Stimulated activated CD4-positive, alpha-beta T cell treated with anti-CD3 and anti-CD28 coated beads, Interleukin-15, amount 100 ng/mL, for 1 hour (primary cell): Measurements from ENCODE around the gene NKX1-1.

Source experiments
- DNase-seq, 2 donors: peaks; one replicate each; pipeline ENCODE4 v3.0.0-alpha.2; 2020; ENCODE audit warnings: low read depth in 1 of 2, low spot score in 1 of 2

NKX1-1 gene

DNA sequence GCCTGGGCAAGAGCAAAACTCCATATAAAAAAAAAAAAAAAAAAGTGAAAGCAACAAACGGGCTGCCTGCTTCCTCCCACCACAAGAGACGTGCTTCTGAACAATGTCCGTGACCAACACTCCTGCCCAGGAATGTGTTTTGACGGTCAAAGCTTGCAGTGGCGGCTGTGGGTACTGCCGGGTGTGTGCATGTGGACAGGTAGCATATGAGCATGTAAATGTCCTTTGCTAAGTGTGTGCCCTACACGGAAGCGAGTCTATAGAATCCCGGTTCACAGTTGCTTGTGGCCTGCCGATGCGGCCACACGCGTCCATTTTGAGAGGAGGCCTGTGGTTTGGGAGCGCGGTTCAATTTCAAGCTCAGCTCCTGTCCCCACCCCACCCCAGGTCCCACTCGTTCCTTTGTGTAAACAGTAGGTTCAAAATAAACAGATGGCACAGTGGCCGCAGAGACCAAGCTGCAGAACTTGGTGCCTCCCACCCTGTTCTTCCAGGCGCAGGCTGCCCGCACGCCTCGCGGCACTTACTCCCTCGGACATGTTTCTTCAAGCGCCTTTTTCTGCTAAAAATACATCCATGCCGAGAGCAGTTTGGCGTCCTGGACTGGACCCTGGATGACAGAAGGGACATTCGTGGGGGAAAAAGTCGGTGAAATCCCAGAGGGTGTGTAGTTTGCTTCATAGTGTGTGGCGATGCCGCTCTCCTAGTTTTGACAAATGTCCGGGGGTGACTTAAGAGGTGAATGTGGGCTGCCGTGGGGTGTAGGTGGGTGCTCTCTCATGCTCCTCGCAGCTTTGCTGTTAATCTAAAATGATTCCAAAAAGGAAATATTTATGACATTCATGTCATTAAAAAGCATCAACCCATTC, 11.5 kb upstream of the NKX1-1 start:
- no peak for DNase-seq

DNA sequence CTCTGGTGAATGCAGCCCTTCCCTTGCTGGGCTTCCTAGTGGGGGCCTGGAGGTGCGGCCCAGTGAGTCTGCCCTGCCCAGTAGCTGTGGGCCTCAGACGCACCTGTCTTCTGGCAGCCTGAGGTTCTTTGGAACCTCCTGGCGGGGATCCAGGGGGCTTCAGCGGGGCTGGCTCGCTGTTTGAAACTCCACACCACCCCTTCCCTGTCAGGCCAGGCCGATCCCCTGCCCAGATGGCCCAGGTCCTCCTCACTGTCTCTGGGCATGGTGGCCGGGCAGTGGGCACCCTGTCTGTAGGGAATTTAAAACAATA, 10.7 kb upstream of the NKX1-1 start:
- no peak for DNase-seq

DNA sequence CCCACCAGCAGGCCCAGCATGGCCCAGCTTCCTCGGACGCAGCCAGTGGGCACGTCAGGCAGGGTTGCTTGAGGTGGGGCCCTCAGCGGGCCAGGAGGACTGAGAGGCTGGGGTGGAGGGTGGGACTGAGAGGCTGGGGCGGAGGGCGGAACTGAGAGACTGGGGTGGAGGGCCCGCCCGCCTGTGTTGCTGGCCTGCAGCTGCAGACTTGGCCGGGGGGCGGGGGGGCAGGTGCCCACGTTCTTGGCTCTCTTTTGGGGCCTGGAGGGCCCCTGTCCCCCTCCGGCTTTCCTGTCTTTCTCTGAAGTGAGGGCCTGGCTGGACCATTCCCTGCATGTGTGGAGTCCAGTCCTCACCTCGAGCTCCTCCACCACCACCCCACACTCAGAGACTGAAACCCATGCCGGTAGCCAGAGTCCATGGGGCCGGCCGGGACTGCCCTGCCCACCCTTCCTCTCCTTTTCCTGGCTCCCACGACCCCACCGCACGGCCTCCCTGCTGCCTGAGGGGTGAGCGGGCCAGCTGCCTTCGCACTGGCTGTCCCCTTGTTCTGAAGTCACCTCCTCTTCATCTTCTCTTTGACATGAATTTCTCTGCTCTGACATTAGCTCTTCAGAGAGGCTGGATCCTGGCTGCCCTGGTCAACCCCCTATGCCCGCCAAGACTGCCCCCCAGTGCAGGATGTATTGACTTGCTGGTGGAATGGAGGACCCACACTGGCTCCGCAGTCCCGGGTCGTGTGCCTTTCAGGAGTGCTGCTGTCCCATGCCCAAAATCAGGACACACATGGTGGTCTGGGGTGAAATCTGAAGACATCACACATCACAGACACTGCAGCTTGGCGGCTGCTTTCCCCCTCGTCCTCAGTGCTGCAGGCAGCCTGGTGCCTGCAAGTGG, 10.1 kb upstream of the NKX1-1 start:
- no peak for DNase-seq

DNA sequence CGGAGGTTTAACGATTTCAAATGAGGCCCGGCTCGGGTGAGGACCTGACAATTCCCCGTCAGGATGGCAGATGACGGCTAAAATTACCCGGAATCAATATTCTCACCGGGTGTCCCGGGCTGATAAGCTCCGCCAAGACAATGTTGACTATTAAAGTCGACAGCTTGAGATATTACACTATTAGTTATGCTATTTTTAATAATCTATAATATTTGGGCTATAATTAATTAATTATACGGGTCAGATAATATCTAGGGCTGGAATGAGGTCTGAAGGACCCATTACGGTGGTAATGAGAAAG, 9.4 kb upstream of the NKX1-1 start:
- DNase-seq: no peak

DNA sequence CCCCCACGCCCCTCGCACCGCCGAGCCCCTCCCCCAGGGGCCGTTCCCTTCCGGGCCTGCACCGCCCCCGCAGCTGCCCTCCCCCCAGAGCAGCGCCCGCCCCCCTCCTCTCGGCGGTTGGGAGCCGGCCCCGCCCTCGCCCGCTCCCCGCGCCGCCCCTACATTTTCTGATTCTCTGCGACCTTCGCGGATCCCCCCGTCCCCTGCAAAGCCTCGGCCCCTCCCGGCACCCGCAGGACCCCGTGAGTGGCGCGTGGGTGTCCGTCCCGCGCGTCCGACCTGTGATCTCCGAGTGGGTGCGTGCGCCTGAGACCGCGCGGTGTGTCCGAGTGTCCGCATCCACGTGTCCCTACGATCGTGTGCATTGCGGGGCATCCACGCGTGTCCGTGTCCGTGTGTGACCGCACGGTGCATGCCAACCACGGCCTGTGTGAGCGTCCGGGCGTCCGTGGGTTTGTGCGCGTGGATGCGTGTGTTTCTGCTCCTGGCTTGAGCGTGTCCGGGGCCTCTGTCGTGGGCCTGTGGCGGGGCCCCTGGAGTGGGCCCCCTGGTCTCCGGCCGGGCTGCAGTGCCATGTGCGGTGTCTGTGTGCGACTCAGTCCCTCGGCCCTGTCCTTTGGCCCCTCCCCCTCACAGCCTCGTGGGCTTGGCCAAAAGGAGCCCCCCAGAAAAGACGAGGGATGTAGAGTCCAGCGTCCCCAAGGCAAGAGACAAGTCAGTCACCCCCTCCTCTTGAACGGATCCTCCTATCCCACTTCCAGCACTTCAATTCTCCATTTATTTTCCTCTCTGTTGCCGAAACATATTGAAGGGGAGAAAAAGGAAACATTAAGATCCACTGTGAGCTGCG, 8.8 kb upstream of the NKX1-1 start:
- no peak for DNase-seq

DNA sequence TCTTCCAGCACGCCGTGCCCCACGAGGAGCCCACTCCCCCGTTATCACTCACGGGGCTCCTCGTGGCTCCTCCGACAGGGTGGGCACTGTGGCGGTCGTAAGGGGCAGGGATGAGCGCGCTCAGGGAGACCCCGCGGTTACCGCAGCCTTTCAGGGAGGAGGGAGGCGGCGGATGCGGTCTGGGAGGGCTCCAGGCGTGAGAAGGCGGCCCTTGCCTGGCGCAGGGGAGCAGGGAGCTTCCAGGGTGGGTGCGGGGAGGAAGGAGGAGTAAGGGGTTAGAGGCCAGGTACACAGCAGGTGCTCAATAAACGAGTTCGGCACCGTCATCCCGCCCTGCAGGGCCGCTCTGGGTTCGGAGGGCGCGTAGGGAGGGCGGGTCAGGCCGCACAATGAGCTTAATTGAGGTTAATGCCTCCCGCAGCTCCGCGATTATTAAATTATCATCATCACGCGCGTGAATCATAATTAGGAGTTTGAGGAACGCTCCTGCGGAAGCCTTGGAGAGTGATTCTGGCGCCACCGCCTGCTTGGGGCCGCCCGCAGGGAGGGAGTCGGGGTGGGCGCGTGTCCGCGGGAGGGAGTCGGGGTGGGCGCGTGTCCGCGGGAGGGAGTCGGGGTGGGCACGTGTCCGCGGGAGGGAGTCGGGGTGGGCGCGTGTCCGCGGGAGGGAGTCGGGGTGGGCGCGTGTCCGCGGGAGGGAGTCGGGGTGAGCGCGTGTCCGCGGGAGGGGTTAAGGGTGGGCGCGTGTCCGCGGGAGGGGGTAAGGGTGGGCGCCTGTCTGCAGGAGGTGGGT, 7.6 kb upstream of the NKX1-1 start:
- no peak for DNase-seq

DNA sequence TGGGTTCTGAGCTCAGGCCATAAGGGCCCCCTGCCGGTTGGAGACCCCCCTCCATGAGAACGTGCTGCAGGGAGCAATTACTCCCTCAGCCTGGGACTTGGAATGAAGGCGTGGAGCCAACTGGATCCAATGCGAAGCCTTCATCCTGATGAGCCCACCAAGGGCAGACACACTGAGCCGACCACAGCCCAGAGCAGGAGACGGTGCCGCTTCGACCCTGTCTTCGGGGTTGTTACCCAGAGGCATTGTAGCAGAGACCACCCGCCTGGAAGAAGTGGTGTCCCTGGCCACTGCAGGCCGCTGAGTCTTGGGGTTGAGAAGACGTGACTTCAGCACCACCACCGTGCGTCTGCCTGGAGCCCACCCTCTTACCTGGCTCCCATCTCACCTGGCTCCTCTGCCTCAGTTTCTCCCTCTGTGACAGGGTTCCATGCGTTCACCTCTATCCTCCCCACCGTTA, 7.0 kb upstream of the NKX1-1 start:
- no peak for DNase-seq

DNA sequence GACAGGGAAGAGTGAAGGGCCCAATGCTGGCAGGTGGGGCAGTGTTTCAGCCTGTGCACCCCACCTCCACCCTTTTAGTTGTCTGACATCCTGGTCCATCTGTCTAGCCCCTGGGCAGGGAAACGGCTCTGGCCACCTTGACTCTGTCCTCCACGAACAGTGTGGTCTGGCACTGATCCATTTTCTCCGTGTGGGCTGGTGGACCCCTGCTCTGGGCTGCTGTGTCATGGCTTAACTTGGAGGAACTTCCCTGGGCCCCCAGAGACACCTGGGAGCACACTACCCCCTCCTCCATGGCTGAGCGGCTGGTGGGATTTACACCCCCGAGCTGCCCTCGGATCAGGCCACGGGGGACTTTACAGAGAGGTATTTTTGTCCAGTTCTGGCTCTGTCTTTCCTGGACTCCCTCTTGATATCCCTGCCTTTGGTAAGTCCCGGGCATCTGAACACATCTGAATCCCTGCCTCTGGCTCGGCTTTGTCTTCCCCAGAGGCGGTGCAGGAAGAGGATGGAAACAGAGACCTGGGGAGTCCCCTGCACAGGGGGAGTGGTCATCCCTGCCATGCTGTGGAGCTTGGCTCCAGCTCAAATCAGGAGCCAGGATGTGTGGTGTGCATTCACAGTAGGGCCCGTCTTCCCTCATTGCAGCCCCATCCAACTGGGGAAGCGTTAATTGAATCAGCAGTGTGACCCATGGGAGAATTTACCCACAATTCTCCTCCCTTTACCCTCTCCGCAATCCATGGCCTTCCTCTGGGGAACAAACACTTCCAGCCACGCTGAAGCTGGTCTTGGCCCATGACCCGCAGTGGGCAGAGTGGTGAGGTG, 6.3 kb upstream of the NKX1-1 start:
- DNase-seq: no peak

DNA sequence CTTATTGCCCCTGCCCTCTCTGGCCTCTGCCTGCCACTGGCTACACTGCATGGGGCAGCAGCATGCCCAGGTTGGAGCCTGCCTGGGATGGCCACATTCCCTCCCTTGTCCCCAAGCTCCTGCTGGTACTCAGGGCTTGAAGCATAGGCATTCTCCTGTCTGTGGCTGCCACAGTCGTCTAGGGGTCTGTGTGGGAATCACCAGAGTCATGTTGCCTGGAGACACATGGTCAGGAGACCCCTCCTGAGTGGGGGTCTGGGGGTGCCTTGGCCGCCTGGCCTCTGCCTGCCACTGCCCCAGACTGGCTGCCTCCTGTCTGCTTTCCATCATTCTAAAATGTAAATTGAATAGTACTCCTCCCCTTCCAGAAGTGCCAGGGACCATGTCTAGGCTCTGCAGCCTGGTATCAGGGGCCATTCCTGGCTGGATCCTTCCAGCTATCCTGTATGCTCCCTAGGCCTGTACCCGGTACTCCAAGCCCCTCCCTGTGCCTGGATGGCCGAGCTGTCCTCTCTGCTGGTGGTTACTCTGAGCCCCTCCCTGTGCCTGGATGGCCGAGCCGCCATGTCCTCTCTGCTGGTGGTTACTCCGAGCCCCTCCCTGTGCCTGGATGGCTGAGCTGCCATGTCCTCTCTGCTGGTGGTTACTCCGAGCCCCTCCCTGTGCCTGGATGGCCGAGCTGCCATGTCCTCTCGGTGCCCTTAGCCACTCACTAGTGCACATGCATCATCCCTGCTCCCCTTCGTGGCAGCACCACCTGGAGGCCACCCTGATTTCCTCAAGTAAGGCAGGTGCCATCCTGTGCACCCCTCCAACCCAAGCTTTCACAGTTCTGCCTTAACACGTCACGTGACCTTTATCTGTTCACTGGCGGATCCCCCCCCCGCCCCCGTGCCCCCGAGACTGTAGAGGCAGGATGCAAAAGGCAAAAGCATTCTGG, 5.5 kb upstream of the NKX1-1 start:
- DNase-seq: no peak

DNA sequence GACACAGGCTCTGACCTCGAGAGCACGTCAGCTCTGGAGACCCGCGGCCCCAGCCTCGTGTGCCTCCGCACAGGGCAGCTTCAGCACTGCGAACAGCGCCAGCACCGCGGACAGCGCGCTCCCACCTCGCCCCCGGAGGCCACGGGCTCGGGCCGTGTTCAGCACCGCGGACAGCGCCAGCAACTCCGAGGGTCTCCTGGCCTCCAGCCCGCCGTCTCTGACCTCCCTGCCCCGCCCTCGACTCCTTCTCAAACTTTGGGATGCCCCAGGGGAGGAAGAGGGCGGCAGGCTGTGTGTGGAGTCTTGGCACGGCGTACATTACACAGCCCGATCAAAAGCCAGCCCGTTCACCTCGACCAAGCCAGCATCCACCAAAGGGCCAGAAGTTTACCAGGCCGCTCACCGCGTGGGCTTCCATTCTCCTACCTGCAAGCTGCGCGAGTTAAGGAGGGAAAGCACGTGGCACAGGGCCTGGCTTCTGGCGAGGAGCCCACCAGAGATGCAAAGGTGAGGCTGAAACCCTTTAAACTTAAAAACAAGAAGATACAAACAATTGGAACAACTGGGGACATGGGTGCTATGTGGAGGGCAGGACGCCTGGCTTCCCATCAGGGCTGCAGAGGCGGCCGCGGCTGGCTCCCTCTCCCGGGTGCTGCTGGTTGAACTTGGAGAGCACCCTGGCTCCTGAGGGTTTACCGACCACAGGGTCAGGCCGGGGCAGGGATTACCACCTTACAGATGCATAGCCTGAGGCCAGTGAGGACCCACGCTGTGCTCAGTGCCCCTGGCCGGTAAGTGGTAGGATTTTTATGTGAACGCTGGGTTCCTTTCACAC, 4.5 kb upstream of the NKX1-1 start:
- DNase-seq: peak in 1 of 2 donors; percentile 18

DNA sequence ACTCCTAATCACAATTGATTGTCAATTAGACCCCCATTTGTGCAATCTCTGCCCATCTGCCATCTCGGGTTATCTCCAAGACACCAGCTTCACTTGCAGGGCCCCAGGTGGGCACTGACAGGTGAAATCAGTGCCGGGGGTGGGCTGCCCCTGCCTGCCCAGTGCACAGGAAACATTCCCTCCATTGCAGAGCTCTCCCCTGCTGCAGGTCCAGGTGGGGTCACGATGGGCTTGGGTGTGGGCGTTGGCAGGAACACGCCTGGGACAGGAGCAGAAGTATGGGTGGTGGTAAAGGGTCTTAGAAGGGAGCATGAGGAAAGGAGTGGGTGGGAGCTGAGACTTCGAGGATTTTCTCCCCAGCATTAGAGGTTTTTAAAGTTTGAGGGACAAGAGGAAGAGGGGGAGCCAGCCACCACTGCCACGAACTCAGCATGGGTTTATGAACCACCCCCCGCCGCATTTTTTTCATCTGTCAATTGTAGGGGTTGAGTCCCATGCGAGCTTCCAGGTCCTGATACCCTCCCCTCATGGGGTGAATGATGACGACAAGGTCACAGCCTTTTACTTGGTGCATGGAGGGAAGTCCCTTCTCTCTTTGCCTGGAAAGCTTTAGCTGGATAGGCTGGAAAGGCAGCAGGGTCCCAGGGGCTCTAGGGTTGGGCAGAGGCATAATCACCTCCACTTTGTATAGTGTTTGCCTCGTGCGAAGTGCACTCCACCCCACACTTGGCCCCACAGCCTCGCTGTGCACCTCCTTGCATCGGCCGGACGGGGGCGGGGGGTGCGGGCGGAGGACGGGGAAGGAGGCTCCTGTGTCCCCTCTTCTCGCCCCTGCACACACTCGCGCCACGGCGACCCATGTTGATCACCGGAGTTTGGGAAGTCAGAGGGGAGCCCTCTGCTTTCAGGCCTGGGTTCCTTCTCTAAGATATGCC, 3.5 kb upstream of the NKX1-1 start:
- no peak for DNase-seq

DNA sequence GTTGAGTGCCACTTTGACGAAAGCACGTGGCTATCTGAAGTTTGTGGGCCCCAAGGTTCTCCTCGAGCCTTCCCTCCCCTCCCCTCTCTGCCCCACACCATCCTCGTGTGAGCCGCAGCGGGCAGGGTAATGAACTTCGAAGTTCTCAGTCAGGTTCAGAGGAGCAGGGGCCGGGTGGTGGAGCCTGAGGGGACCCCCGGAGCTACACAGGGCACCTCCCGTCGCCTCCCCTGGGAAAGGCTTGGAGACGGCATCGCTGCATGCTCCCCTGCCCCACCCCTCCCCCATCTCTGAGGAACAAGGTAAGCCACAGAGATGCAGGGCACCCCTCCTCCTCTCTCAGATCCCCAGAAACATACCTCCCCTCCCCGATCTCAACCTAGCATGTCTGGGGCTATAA, 2.8 kb upstream of the NKX1-1 start:
- DNase-seq: no peak

DNA sequence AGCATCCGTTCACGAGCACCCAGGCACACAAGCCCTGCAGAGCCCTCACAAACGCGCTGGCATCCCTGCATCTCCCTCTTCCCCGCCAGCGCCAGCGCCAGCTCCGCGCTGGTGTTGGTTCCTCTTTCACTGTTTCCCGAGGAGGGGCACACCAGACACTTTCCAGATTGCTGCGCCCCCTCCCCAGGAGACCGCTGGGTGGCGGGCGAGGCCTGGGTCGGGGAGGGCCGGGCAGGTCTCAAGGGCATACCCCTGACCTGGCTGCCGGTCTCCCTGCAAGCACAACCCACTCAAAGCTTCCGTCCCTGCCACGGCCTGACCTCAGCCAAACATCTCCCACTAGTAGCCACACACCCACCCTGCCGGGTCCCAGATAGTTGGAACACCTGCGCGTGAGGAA, 2.2 kb upstream of the NKX1-1 start:
- no peak for DNase-seq

DNA sequence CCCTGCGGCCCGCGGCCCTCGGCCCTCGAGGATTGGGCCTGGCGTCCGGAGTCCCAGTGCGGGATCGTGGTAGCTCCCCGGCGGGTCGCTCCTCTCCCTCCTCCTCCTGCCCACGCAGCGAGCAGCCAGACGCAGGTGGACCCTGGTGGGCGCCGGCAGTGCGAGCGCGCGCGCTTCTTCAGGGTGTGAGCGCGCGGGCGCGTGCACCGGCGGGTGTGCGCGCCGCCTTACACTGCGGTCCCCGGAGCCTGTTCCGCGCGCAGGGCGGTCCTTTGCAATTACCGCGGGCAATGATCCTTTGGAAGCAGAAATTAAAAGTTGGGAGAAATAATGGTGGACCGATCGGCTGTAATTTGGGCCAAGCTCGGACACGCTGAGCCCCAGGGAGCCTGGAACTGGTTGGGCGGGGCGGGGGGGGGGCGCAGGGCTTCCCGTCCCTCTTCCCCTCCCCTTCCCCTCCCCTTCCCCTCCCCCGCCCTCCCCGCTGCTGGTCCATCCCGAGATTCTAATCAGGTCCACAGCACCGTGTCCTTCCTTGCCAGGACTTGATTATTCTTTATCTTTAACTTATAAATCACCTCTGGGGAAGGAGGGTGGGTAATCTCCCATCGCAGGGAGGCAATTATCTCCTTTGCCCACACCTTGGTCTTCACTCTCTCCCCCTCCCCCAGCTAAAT, 1.6 kb upstream of the NKX1-1 start:
- DNase-seq: no peak

DNA sequence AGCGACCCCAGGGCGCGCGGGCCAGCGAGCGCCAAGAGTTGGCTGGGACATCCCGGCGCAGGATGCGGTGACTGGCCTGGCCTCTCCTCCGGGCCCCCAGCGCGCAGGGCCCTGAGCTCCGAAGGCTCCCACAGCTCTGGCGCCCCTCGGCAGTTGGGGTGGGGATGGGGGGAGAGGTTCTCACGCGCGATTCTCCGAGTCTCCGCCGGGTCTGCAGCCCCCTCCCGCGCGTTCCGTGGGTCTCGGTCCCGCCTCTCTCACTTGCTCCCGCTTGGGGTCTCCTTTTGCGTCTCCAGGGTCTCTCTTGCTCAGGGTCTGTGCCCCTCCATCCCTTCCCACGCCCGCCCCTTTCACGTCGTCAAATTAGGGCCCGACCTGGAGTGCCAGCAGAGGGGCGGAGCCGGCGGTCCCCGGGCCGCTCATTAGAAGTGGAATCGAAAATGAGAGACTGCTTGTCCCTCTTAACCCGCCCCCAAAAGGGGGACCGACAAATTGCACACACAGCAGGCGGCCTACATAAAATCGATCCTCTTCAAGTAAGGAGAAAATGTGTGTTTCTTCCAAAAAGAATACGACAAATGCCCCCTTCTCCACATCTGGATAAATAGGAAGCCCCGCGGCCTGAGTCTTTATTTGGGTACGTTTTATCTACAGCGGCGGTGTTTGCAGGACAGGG, 877 bp upstream of the NKX1-1 start:
- DNase-seq: no peak
